AG09319 (cell line): ENCODE measurements around the gene SKI.

ENCODE experiments used
- DNase-seq: peaks from one replicate; pipeline ENCODE4 v3.0.0-alpha.2; 2010; ENCODE audit warnings: low read depth; ENCODE audit errors: extremely low read depth
- TF ChIP-seq, protein P1 (sequence below): IDR thresholded peaks from 2 replicates; pipeline ENCODE4 v1.5.1; 2011; ENCODE audit warnings: low read depth, mild to moderate bottlenecking, inconsistent platforms, low read length, moderate library complexity

Gene SKI

GRCh38 chr1:2271211-2271721 is 43.1 kb downstream of the SKI start:
- no peak for DNase-seq
- TF ChIP-seq, protein P1, sequence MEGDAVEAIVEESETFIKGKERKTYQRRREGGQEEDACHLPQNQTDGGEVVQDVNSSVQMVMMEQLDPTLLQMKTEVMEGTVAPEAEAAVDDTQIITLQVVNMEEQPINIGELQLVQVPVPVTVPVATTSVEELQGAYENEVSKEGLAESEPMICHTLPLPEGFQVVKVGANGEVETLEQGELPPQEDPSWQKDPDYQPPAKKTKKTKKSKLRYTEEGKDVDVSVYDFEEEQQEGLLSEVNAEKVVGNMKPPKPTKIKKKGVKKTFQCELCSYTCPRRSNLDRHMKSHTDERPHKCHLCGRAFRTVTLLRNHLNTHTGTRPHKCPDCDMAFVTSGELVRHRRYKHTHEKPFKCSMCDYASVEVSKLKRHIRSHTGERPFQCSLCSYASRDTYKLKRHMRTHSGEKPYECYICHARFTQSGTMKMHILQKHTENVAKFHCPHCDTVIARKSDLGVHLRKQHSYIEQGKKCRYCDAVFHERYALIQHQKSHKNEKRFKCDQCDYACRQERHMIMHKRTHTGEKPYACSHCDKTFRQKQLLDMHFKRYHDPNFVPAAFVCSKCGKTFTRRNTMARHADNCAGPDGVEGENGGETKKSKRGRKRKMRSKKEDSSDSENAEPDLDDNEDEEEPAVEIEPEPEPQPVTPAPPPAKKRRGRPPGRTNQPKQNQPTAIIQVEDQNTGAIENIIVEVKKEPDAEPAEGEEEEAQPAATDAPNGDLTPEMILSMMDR: no peak

DNA sequence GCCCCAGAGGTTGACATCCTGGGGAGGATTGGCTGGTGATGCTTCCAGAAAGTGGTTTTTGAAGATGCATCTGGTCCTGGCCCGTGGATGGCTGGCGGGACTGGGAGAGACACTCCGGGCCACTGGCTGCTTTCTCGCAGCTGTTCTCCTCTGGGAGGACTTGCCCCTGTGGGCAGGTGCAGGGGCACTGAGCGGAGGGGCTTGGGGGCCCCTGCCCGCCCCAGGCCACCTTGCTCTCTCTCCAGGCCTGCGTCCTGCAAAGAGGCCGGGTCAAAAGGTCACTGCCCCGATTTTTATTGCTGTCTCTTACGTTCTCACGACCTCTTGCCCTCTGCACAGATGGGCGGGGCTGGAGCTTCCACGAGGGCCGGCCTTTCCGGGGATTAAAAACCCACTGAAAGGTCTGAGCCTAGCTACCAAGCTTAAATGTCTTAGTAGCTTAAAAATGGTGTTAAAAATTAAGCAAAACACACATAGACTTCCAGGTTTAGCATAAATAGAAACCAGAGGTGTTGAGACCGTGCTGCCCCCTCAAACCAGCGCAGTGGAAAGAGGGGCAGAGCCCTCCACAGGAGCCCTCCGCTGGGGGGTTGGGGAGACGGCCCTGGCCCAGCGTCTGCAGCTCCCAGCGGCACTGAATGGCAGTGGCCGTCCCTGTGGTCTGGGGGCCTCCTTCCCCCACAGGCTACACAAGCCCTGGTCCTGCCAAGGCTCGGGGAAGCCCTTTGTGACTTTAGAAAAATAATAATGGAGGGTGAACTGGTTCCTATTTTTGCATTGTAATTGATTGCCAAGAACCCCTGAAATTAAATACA is 43.9 kb downstream of the SKI start:
- TF ChIP-seq, protein P1: no peak
- no peak for DNase-seq

DNA sequence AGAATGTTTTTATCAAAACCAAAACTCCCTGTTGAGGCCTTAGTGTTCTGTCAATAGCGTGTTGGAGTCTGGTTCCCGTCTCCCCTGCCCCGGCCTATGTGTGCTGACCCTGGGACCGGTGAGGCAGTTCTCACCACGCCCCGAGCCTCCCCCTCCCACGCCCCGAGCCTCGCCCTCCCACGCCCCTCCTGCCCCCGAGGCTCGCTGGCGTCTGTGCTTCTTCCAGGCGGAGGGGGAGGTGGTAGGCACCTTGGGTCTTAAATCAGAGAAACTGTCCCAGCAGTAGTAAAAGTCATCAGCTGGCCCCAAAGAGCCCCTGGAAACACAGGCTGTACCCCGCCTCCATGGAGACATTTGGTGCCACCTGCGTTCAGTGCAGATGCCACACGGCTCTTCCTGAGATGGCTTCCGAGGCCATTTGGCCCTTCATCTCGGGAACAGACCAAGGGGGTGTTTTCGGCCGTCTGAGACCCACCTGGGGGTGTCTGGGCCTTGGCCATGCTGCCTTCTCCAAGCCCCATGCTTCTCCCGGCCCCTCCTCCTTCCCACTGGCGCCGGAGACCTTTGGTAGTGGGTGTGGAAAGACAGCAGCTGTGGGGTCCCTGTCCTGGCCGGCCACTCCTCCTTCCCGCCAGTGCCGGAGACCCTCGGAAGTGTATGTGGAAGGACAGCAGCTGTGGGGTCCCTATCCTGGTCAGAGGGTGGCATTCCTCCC is 44.7 kb downstream of the SKI start:
- TF ChIP-seq, protein P1: no peak
- no peak for DNase-seq

DNA sequence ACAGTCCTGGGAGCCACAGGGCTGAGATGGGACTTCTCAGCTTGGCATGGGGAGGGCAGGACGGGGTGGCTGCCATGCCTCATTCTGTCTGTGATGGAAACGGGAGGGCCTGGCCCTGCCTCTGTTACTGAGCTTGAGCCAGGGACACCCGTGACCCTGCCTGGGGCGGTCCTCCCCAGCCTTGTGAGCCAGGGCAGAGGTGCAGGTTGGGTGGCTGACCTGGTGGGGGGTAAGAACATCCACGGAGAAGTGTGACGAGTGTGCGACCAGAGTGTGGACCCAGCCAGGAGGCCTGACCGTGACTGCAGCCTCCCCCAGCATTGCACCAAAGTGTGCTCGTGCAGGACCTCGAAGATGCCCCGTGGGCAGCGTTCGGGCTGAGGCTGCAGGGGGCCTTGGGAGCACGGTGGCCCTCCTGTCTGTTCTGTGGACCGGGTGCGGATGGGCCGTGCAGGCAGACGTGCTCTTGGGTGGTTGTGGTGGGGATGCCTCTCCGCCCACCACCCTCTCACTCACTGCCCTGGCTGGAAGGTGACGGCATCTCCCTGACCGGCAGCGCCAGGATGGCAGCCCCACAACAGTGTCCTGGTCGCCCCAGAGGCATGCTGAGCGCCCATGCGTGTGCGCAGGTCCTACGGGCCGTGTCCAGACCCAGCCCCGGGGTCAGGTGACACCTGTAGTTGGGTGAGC is 45.4 kb downstream of the SKI start:
- DNase-seq: no peak
- TF ChIP-seq, protein P1: no peak

GRCh38 chr1:2274231-2274928 is 46.3 kb downstream of the SKI start:
- no peak for DNase-seq
- TF ChIP-seq, protein P1: no peak

- TF ChIP-seq, protein P1: no peak
- no peak for DNase-seq
Measured at GRCh38 chr1:2274929-2275475, 46.9 kb downstream of the SKI start.
